ENCODE measurements around the gene NRSN1. TPM values are rescaled to one million over a fixed set of nuclear protein-coding genes. Genes with fewer than 3 reads are reported as not detected.

The NRSN1 gene
- polyA plus RNA-seq, 1 donor = 1.1 TPM

Other genes starting within 250 kb of the NRSN1 start
- gene DCDC2, start 231.8 kb downstream of the NRSN1 start, polyA plus RNA-seq (ENCODE audit: insufficient read length) = 136 TPM